ENCODE results near the gene LYPD3.

Gene LYPD3

GRCh38 chr19:43468354-43469159 is 3.1 kb upstream of the LYPD3 start:
- no peak overlapping the region for H2AFZ ChIP-seq (ENCODE audit: low read length)
- no peak overlapping the region for H3K9ac ChIP-seq (ENCODE audit: low read length)
- H3K27me3 ChIP-seq (ENCODE audit: insufficient read depth, low read length): no peaks in the 10 kb centered on the region
- H3K27ac ChIP-seq (ENCODE audit: low read depth, low read length, poor library complexity, severe bottlenecking): no peak overlapping the region
- H3K4me1 ChIP-seq (ENCODE audit: insufficient read depth, low read length, severe bottlenecking): peaks cover 11% of the 10 kb centered on the region
- H3K9me3 ChIP-seq (ENCODE audit: low read length): no peaks in the 10 kb centered on the region
- H3K36me3 ChIP-seq (ENCODE audit: insufficient read depth, low read length): no peaks in the 10 kb centered on the region
- H3K9me2 ChIP-seq (ENCODE audit: low read depth, low read length): no peaks in the 10 kb centered on the region
- H3F3A ChIP-seq (ENCODE audit: insufficient read depth, low read length): no peaks in the 10 kb centered on the region
- H3K4me3 ChIP-seq (ENCODE audit: low read depth, low read length, poor library complexity, severe bottlenecking): no peak overlapping the region
- H3K4me2 ChIP-seq (ENCODE audit: low read length): no peak overlapping the region
- H3K79me2 ChIP-seq (ENCODE audit: insufficient read depth, low read length): no peaks in the 10 kb centered on the region
- TF ChIP-seq CTCF (IDR thresholded peaks at IDR 0.05; ENCODE audit: low read length) (no peak), EZH2 (IDR thresholded peaks at IDR 0.05; ENCODE audit: borderline replicate concordance, low read length) (no peak)
- no peaks in the 10 kb centered on the region for H4K20me1 ChIP-seq (ENCODE audit: insufficient read depth, low read length)

DNA sequence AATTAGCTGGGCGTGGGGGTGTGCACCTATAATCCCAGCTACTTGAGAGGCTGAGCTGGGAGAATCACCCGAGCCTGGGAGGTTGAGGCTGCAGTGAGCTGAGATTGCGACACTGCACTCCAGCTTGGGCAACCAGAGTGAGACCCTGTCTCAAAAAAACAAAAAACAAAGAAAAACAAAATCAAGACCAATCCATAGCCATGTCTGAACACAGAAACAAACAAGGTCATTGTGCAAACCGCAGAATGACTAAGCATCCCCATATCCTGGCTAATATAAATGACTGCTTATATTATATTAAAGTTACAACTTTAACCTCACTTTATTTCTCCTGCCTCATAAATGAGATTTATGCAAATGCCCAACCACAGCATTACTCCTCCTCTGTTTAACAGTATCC is 2.3 kb upstream of the LYPD3 start:
- no peaks in the 10 kb centered on the region for H3F3A ChIP-seq (ENCODE audit: insufficient read depth, low read length)
- H2AFZ ChIP-seq (ENCODE audit: low read length): no peak overlapping the region
- H3K36me3 ChIP-seq (ENCODE audit: insufficient read depth, low read length): no peaks in the 10 kb centered on the region
- no peaks in the 10 kb centered on the region for H3K79me2 ChIP-seq (ENCODE audit: insufficient read depth, low read length)
- no peak overlapping the region for H3K4me2 ChIP-seq (ENCODE audit: low read length)
- H4K20me1 ChIP-seq (ENCODE audit: insufficient read depth, low read length): no peaks in the 10 kb centered on the region
- H3K27me3 ChIP-seq (ENCODE audit: insufficient read depth, low read length): no peaks in the 10 kb centered on the region; the same call in 1 of the 2 replicates
- TF ChIP-seq EZH2 (IDR thresholded peaks at IDR 0.05; ENCODE audit: borderline replicate concordance, low read length) (no peak), CTCF (IDR thresholded peaks at IDR 0.05; ENCODE audit: low read length) (no peak)
- H3K9me2 ChIP-seq (ENCODE audit: low read depth, low read length): no peaks in the 10 kb centered on the region
- no peak overlapping the region for H3K4me3 ChIP-seq (ENCODE audit: low read depth, low read length, poor library complexity, severe bottlenecking)
- H3K9me3 ChIP-seq (ENCODE audit: low read length): no peaks in the 10 kb centered on the region
- no peak overlapping the region for H3K9ac ChIP-seq (ENCODE audit: low read length)
- no peak overlapping the region for H3K27ac ChIP-seq (ENCODE audit: low read depth, low read length, poor library complexity, severe bottlenecking)
- peaks cover 11% of the 10 kb centered on the region for H3K4me1 ChIP-seq (ENCODE audit: insufficient read depth, low read length, severe bottlenecking)

DNA sequence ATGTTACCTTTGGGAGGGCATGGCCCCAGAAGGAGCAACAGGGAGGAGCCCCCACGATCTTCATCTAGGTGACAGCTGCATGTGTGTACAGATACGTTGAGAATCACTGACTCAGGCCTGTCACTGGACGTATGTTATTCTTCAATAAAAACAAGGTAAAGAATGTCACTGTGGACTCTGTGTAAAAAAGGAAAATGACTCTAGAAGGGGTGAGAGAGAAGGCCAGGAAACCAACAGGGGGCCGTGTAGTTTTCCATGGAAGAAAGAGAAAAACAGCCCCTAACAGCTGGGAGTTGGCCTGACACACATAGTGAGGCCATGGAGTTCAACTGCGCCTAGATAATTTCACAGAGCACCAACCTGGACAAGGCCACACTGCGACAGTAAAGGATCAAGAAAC is 1.9 kb upstream of the LYPD3 start:
- TF ChIP-seq EZH2 (IDR thresholded peaks at IDR 0.05; ENCODE audit: borderline replicate concordance, low read length): no peak
- no peak for TF ChIP-seq CTCF (IDR thresholded peaks at IDR 0.05; ENCODE audit: low read length)
- Histone ChIP-seq H3K9ac (ENCODE audit: low read length) (no peak overlapping the region), H3K4me1 (ENCODE audit: insufficient read depth, low read length, severe bottlenecking) (peaks cover 11% of the 10 kb centered on the region), H3K4me2 (ENCODE audit: low read length) (no peak overlapping the region), H3K4me3 (ENCODE audit: low read depth, low read length, poor library complexity, severe bottlenecking) (no peak overlapping the region), H3K27me3 (ENCODE audit: insufficient read depth, low read length) (no peaks in the 10 kb centered on the region; the same call in 1 of the 2 replicates), H3F3A (ENCODE audit: insufficient read depth, low read length) (no peaks in the 10 kb centered on the region), H2AFZ (ENCODE audit: low read length) (no peak overlapping the region), H3K9me3 (ENCODE audit: low read length) (no peaks in the 10 kb centered on the region), H3K27ac (ENCODE audit: low read depth, low read length, poor library complexity, severe bottlenecking) (no peak overlapping the region), H3K36me3 (ENCODE audit: insufficient read depth, low read length) (no peaks in the 10 kb centered on the region), H3K9me2 (ENCODE audit: low read depth, low read length) (no peaks in the 10 kb centered on the region), H3K79me2 (ENCODE audit: insufficient read depth, low read length) (no peaks in the 10 kb centered on the region), H4K20me1 (ENCODE audit: insufficient read depth, low read length) (no peaks in the 10 kb centered on the region)

All from OCI-LY1 (cell line).